ENCODE results near the gene GJA5. TPM values are rescaled to one million over a fixed set of nuclear protein-coding genes. Genes with fewer than 3 reads are reported as not detected.
"Not testable (repeated sequence)": the region's sequence is repeated elsewhere in the genome, so short reads cannot be mapped to it uniquely, and the experiment has no call there.

The GJA5 gene
- polyA plus RNA-seq, 1 experiment: not detected

DNA sequence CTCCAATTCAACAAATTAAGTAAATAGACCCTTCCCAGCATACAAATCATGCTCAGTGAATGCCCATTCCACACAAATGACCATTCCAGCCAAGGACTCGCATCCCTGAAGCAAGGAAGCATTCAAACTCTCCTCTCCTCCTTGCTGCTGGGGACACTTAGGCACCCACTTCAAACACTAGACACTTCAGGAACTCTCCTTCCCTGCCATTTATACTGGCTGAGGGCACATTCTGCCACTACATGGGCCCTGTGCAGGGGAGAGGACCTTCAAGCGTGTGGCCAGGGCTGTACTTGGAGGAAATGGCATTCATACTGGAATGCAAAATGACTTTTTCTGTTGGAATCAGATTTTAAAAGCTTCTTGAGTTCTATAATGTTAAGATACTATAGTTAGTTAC, 22.3 kb downstream of the GJA5 start:
- Histone ChIP-seq H3K4me3 (ENCODE audit: low read depth, low read length) (no peak overlapping the region), H3K27me3 (ENCODE audit: control insufficient read depth, insufficient read depth, low read length) (peaks cover 2% of the 10 kb centered on the region), H3K9me3 (ENCODE audit: control insufficient read depth, insufficient read depth, low read length) (no peaks in the 10 kb centered on the region), H3K27ac (ENCODE audit: low read depth, low read length) (no peak overlapping the region)
- no peak for DNase-seq (ENCODE audit: low read depth, low spot score)
- TF ChIP-seq, protein P1, sequence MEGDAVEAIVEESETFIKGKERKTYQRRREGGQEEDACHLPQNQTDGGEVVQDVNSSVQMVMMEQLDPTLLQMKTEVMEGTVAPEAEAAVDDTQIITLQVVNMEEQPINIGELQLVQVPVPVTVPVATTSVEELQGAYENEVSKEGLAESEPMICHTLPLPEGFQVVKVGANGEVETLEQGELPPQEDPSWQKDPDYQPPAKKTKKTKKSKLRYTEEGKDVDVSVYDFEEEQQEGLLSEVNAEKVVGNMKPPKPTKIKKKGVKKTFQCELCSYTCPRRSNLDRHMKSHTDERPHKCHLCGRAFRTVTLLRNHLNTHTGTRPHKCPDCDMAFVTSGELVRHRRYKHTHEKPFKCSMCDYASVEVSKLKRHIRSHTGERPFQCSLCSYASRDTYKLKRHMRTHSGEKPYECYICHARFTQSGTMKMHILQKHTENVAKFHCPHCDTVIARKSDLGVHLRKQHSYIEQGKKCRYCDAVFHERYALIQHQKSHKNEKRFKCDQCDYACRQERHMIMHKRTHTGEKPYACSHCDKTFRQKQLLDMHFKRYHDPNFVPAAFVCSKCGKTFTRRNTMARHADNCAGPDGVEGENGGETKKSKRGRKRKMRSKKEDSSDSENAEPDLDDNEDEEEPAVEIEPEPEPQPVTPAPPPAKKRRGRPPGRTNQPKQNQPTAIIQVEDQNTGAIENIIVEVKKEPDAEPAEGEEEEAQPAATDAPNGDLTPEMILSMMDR (IDR thresholded peaks at IDR 0.05; ENCODE audit: low read depth, low read length): no peak
- CTCF ChIA-PET: no interaction called here
- POLR2A ChIA-PET: no interaction called here

DNA sequence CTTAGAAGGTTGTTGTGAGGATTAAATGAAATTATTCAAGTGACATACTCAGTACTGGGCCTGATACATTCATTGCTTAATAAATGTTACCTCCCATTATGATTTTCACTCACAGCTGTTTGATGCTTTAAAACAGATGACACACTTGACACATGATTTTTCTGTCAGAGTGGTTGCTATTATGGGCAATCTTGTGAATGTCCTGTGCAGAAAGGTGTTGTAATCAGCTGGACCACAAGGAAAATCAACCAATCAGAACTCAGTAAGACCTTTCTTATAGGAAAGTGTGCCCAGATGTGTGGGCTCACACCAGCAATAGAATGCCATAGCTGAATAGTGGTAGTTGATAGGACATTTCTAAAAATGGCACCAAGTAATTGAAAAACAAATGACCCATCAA, 23.5 kb downstream of the GJA5 start:
- ChIA-PET CTCF (no interaction called here), POLR2A (no interaction called here)
- Histone ChIP-seq H3K4me3 (ENCODE audit: low read depth, low read length) (no peak overlapping the region), H3K27me3 (ENCODE audit: control insufficient read depth, insufficient read depth, low read length) (peaks cover 2% of the 10 kb centered on the region), H3K9me3 (ENCODE audit: control insufficient read depth, insufficient read depth, low read length) (no peaks in the 10 kb centered on the region), H3K27ac (ENCODE audit: low read depth, low read length) (no peak overlapping the region)
- TF ChIP-seq, protein P1 (IDR thresholded peaks at IDR 0.05; ENCODE audit: low read depth, low read length): no peak
- DNase-seq (ENCODE audit: low read depth, low spot score): no peak

GRCh38 chr1:147735423-147735822, 25.0 kb downstream of the GJA5 start:
- no peak overlapping the region for H3K4me3 ChIP-seq (ENCODE audit: low read depth, low read length)
- peaks cover 2% of the 10 kb centered on the region for H3K27me3 ChIP-seq (ENCODE audit: control insufficient read depth, insufficient read depth, low read length)
- POLR2A ChIA-PET: no interaction called here
- no peak for DNase-seq (ENCODE audit: low read depth, low spot score)
- no peak overlapping the region for H3K27ac ChIP-seq (ENCODE audit: low read depth, low read length)
- TF ChIP-seq, protein P1 (IDR thresholded peaks at IDR 0.05; ENCODE audit: low read depth, low read length): no peak
- CTCF ChIA-PET: no interaction called here
- H3K9me3 ChIP-seq (ENCODE audit: control insufficient read depth, insufficient read depth, low read length): no peaks in the 10 kb centered on the region

DNA sequence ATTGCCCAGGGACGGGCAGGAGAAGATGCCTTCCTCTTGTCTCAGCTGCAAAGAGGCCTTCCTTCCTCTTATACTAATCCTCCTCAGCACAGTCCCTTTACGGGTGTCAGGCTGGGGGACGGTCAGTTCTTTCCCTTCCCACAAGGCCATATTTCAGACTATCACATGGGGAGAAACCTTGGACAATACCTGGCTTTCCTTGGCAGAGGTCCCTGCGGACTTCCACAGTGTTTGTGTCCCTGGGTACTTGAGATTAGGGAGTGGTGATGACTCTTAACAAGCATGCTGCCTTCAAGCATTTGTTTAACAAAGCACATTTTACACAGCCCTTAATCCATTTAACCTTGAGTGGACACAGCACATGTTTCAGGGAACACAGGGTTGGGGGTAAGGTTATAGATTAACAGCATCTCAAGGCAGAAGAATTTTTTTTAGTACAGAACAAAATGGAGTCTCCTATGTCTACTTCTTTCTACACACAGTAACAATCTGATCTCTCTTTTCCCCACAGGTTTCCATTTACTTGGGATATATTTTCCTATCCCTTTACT, 26.0 kb downstream of the GJA5 start:
- H3K27me3 ChIP-seq (ENCODE audit: control insufficient read depth, insufficient read depth, low read length); H3K4me3 ChIP-seq (ENCODE audit: low read depth, low read length); CTCF ChIA-PET; DNase-seq (ENCODE audit: low read depth, low spot score); POLR2A ChIA-PET; H3K9me3 ChIP-seq (ENCODE audit: control insufficient read depth, insufficient read depth, low read length); H3K27ac ChIP-seq (ENCODE audit: low read depth, low read length): not testable (repeated sequence)

DNA sequence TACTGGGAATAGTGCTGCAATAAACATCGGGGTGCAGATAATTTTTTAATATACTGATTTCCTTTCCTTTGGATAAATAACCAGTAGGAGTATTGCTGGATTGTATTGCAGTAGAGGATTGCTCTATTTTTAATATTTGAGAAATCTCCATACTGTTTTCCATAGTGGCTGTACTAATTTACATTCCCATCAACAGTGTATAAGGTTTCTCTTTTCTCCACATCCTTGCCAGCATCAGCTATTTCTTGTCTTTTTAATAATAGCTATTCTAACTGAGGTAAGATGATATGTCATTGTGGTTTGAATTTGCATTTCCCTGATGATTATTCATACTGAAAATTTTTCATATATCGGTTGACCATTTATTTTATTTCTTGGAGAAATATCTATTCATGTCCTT, 31.1 kb downstream of the GJA5 start:
- POLR2A ChIA-PET: no interaction called here
- no peak overlapping the region for H3K4me3 ChIP-seq (ENCODE audit: low read depth, low read length)
- TF ChIP-seq, protein P1 (IDR thresholded peaks at IDR 0.05; ENCODE audit: low read depth, low read length): no peak
- no peaks in the 10 kb centered on the region for H3K27me3 ChIP-seq (ENCODE audit: control insufficient read depth, insufficient read depth, low read length)
- no peaks in the 10 kb centered on the region for H3K9me3 ChIP-seq (ENCODE audit: control insufficient read depth, insufficient read depth, low read length)
- H3K27ac ChIP-seq (ENCODE audit: low read depth, low read length): no peak overlapping the region
- DNase-seq (ENCODE audit: low read depth, low spot score): no peak
- CTCF ChIA-PET: no interaction called here

- Histone ChIP-seq H3K9me3 (ENCODE audit: control insufficient read depth, insufficient read depth, low read length) (no peaks in the 10 kb centered on the region), H3K4me3 (ENCODE audit: low read depth, low read length) (no peak overlapping the region), H3K27me3 (ENCODE audit: control insufficient read depth, insufficient read depth, low read length) (no peaks in the 10 kb centered on the region), H3K27ac (ENCODE audit: low read depth, low read length) (no peak overlapping the region)
- TF ChIP-seq, protein P1 (IDR thresholded peaks at IDR 0.05; ENCODE audit: low read depth, low read length): no peak
- ChIA-PET POLR2A (no interaction called here), CTCF (no interaction called here)
- no peak for DNase-seq (ENCODE audit: low read depth, low spot score)
Measured at GRCh38 chr1:147726168-147726567, 34.2 kb downstream of the GJA5 start.

All from AG04450 (cell line).